Prostate gland (tissue), 2 donors: Measurements from ENCODE around the gene CCDC86.

ENCODE experiments used
- CTCF ChIP-seq, 4 experiments: fragments of 200-600 bp in 2 of 4; fragments of 450-650 bp in 2 of 4; sonication (generic) in 2 of 4; IDR thresholded peaks; 1 replicate in 3 of 4; 2 replicates in 1 of 4; pipeline ENCODE4 v1.5.1; 2016 to 2019; ENCODE audit warnings: antibody characterized with exemption in 4 of 4, mild to moderate bottlenecking in 2 of 4, moderate library complexity in 2 of 4
- POLR2AphosphoS5 ChIP-seq: sonication (generic); formaldehyde crosslinking; IDR thresholded peaks from one replicate; pipeline ENCODE4 v1.6.1; 2017; ENCODE audit warnings: antibody characterized with exemption

- no peak for TF ChIP-seq CTCF (IDR thresholded peaks at IDR 0.05)
- no peak for TF ChIP-seq POLR2AphosphoS5
Measured at GRCh38 chr11:60840470-60841430, 1.2 kb upstream of the CCDC86 start.
